HFFc6 (cell line): ENCODE results near the gene MTFR1L. TPM values are rescaled to one million over a fixed set of nuclear protein-coding genes. Genes with fewer than 3 reads are reported as not detected.
A peak's percentile ranks its signal among the peaks of the same experiment; 100 is the strongest.

Experiments used
- DNase-seq: peaks from one replicate; pipeline ENCODE4 v3.0.0-alpha.2; 2018
- H3K27ac Mint-ChIP-seq: 2 replicates; pipeline ENCODE4 v1.8.0; 2020; ENCODE audit warnings: mild to moderate bottlenecking, mixed read lengths
- H3K27me3 Mint-ChIP-seq: 2 replicates; pipeline ENCODE4 v1.8.0; 2021; ENCODE audit warnings: mild to moderate bottlenecking, moderate library complexity, mixed read lengths; ENCODE audit not compliant: insufficient read depth
- H3K36me3 Mint-ChIP-seq: 2 replicates; pipeline ENCODE4 v1.8.0; 2021; ENCODE audit warnings: low read depth, mixed read lengths
- H3K4me1 Mint-ChIP-seq: 2 replicates; pipeline ENCODE4 v1.8.0; 2020; ENCODE audit warnings: low read depth, mixed read lengths
- H3K4me3 Mint-ChIP-seq: 2 replicates; pipeline ENCODE4 v1.8.0; 2020; ENCODE audit warnings: mild to moderate bottlenecking, moderate library complexity, mixed read lengths
- H3K9me3 Mint-ChIP-seq: 2 replicates; pipeline ENCODE4 v1.8.0; 2020; ENCODE audit warnings: mild to moderate bottlenecking, mixed read lengths
- total RNA-seq, 6 experiments: library from RNA; stranded (reverse); fragmentation: NEBNext Ultra II Directional; extraction: Animal tissue kit (Norgen Biotek cat#: 25700); gene quantifications; 2 replicates in 1 of 6; 3 replicates in 5 of 6; pipeline ENCODE4 v1.2.3, GENCODE V29; 2021
- TF ChIP-seq, protein P1 (sequence below): fragments of 200-600 bp; sonication (generic); IDR thresholded peaks from 2 replicates; pipeline ENCODE4 v1.5.0; 2021; ENCODE audit warnings: antibody characterized with exemption, mild to moderate bottlenecking

The MTFR1L gene
- total RNA-seq, 6 experiments from 2014 or later = 52.4 to 69.1 (median 59.1) TPM

DNA sequence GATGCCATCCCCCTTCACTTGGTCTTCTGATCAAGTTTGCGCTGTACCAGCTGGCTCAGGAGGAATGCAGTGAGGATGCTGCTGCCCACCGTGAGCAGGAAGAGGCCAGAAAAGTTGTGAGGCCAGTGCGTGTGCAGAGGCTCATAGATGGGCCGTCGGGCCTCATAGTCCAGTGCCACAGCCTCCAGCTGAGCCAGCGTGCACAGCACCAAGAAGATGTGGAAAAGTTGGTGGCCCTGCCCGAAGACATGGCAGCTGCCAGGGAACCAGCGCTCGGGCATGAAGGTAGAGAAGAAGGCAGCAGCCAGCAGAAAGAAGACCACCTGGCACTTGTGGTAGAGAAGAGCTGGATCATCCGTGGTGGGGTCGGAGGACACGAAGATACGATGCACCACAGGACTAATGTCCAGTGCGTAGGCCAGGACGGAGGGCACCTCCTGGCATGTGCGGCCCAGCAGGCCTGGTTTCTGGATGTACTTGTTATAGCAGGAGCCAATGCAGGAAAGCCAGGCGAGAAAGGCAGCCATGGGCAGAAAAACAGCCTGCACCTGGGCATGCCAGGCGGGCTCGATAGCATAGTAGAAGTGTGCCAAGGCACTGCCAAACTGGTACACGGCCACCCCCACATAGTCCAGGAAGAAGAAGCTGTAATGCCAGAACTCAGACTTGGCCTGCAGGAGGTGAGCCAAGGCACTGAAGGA is 43.2 kb downstream of the MTFR1L start:
- TF ChIP-seq, protein P1, sequence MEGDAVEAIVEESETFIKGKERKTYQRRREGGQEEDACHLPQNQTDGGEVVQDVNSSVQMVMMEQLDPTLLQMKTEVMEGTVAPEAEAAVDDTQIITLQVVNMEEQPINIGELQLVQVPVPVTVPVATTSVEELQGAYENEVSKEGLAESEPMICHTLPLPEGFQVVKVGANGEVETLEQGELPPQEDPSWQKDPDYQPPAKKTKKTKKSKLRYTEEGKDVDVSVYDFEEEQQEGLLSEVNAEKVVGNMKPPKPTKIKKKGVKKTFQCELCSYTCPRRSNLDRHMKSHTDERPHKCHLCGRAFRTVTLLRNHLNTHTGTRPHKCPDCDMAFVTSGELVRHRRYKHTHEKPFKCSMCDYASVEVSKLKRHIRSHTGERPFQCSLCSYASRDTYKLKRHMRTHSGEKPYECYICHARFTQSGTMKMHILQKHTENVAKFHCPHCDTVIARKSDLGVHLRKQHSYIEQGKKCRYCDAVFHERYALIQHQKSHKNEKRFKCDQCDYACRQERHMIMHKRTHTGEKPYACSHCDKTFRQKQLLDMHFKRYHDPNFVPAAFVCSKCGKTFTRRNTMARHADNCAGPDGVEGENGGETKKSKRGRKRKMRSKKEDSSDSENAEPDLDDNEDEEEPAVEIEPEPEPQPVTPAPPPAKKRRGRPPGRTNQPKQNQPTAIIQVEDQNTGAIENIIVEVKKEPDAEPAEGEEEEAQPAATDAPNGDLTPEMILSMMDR = no peak
- Mint-ChIP-seq H3K9me3 (no peaks in the 10 kb centered on the region), H3K36me3 (peaks cover 18% of the 10 kb centered on the region), H3K4me1 (peaks cover 21% of the 10 kb centered on the region; the same call in 1 of the 2 replicates), H3K27me3 (no peaks in the 10 kb centered on the region; the same call in 1 of the 2 replicates), H3K4me3 (no peak overlapping the region), H3K27ac (no peak overlapping the region)
- DNase-seq = no peak

DNA sequence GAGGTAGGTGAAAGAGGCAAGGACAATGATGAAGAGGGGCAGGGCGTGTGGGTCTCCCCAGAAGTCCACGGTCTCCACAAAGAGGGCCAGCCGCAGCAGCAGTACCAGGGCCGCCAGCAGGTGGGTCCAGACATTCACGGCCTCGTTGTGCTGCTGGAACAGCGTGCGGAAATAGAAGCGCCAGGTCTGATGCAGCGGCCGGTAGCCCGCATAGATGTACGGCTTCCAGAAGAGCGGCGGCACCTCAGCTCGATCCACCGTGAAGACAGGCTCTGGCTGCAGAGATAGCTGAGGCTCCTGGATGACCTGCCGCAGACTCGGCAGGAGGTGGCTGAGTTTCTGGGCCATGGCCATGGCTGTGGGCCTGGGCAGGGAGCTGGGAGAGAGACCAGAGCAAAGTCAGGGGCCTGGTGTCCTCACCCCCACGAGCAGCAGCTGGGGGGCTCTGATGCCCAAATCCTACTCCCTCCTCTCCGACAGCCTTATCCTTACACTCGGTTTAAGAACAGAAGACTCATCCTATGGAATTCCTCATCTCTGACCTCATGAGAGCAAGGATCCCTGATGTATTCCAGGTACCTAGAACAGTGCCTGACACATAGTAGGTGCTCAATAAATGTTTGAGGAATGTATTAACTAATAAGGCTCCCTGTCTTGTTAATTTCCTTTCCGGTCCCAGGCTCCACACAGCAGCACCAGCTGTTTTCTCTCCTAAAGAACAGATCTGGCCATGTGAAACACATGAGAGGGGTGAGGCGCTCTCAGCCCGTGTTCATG is 43.9 kb downstream of the MTFR1L start:
- no peak overlapping the region for H3K4me3 Mint-ChIP-seq
- no peak for DNase-seq
- H3K4me1 Mint-ChIP-seq = peaks cover 15% of the 10 kb centered on the region; the same call in 1 of the 2 replicates
- TF ChIP-seq, protein P1 = peak; percentile 13; the same call in 1 of the 2 replicates
- no peak overlapping the region for H3K27ac Mint-ChIP-seq
- H3K9me3 Mint-ChIP-seq = no peaks in the 10 kb centered on the region
- H3K36me3 Mint-ChIP-seq = peaks cover 18% of the 10 kb centered on the region
- H3K27me3 Mint-ChIP-seq = no peaks in the 10 kb centered on the region; the same call in 1 of the 2 replicates

DNA sequence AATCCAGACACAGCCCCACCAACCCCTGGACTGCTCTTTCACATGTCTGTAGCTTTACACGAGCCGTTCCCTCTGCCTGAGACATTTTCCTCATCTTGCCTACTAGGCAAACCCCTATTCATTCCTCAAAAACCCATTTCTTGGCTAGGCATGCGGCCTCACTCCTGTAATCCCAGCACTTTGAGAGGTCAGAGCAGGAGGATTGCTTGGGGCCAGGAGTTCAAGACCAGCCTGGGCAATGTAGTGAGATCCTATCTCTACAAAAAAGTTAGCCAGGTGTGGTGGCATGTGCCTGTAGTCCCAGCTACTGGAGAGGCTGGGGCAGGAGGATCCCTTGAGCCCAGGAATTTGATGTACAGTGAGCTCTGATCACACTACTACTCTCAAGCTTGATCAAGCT is 44.7 kb downstream of the MTFR1L start:
- TF ChIP-seq, protein P1 = no peak
- no peak overlapping the region for H3K27ac Mint-ChIP-seq
- H3K4me3 Mint-ChIP-seq = no peak overlapping the region
- H3K27me3 Mint-ChIP-seq = no peaks in the 10 kb centered on the region; the same call in 1 of the 2 replicates
- no peaks in the 10 kb centered on the region for H3K9me3 Mint-ChIP-seq
- peaks cover 18% of the 10 kb centered on the region for H3K36me3 Mint-ChIP-seq
- H3K4me1 Mint-ChIP-seq = peaks cover 10% of the 10 kb centered on the region; the same call in 1 of the 2 replicates
- DNase-seq = no peak

DNA sequence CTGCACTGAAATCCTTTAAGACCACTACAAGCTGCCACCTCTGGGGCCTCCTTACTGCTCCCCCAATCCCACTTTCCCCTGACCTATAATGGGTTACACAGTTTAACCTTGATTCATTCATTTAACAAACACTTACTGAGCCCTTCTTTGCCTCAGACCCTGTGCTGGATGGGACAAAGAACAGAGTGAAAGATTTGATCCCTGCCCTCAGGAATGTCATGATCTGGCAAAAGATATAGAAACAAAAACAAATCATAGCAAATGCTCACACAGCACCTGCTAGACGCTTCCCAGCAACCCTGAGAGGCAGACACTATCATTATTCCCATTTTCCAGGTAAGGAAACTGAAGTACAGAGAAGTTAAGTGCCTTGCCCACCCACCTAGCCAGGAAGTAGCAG is 46.5 kb downstream of the MTFR1L start:
- no peak for DNase-seq
- Mint-ChIP-seq H3K9me3 (no peaks in the 10 kb centered on the region), H3K4me3 (no peak overlapping the region), H3K36me3 (peaks cover 18% of the 10 kb centered on the region), H3K27me3 (no peaks in the 10 kb centered on the region; the same call in 1 of the 2 replicates), H3K4me1 (0 out of 2 replicates have a peak, but pooled peaks cover 3% of the 10 kb centered on the region), H3K27ac (no peak overlapping the region)
- TF ChIP-seq, protein P1 = no peak

DNA sequence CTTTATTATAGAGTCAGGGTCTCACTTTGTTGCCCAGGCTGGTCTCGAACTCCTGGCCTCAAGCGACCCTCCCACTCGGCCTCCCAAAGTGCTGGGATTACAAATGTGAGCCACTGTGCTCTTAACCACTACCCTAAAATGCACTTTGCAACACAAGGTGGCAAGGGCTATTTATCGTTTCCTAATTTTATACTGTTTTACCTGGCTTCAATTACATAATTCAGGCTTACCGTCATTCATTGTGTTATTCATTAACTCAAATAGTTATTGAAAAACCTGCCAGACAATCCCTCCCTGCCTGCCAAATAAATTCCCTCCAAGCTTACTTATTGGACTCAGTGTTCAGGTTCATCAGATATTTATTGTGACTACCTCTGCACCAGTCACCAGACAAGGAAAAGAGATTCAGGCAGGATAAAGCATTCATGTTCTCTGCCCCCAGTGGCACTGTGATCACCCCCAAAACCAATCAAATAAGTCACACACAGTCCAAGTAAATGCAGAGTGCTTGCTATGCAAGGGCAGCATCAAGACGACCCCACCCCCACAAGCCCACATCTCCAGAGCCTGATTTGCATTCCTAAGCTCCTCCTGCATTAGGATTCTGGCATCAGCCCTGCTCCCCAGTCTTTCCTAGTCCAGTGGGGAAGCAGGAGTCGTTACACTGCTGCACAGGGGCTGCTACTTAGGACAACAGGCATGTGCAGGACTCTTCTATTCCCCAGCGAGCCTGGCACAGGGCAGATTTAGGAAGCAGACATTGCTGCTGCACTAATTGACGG is 47.6 kb downstream of the MTFR1L start:
- DNase-seq = no peak
- Mint-ChIP-seq H3K4me1 (no peaks in the 10 kb centered on the region), H3K9me3 (no peaks in the 10 kb centered on the region), H3K27me3 (no peaks in the 10 kb centered on the region; the same call in 1 of the 2 replicates), H3K36me3 (peaks cover 14% of the 10 kb centered on the region), H3K4me3 (no peak overlapping the region), H3K27ac (no peak overlapping the region)
- TF ChIP-seq, protein P1 = no peak
